ENCODE results near the gene DUOXA1. TPM values are rescaled to one million over a fixed set of nuclear protein-coding genes. Genes with fewer than 3 reads are reported as not detected.

DUOXA1 gene
- total RNA-seq, 1 donor from 2014 or later = 3.2 TPM

DNA sequence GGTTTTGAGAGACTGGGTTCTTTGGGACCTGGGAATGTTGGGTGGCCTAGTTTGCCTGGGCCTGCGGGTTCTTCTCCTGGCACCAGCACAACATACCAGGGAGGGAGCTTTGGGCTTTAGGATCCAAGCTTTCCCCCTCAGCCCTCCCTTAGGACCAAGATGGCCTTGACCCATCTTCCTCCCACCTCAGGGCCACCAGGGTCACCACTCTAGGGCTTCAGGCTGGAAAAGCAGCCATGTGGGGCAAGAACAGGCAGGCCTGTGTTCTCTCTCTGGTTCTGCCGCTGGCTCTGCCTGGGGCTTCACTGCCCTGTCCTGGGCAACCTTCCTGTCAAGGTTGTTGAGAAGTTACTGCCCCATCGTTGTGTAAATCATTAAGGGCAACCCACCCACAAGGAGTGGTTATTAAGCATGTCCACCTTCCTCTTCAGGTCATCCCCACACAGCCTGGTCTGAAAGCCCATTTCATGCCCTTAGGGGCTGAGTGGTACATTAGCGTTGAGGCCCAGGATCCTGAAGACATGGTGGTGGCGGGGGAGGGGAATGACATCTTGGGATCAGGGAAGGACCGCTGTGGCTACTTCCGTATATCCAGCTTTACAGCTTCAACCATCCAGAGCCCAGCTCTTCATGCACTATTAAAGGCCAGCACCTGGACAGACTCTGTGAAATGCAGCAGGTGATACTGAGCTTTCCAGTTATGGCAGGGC is 767 bp upstream of the DUOXA1 start:
- no peak for DNase-seq (ENCODE audit: extremely low spot score, unreplicated experiment)
- Mint-ChIP-seq H3K27me3 (peaks cover 85% of the 10 kb centered on the region), H3K9me3 (no peaks in the 10 kb centered on the region), H3K4me1 (ENCODE audit: unreplicated experiment) (peaks cover 12% of the 10 kb centered on the region), H3K4me3 (peak overlapping the region; percentile 65), H3K27ac (no peak overlapping the region), H3K36me3 (no peaks in the 10 kb centered on the region)
- TF ChIP-seq, protein P1, sequence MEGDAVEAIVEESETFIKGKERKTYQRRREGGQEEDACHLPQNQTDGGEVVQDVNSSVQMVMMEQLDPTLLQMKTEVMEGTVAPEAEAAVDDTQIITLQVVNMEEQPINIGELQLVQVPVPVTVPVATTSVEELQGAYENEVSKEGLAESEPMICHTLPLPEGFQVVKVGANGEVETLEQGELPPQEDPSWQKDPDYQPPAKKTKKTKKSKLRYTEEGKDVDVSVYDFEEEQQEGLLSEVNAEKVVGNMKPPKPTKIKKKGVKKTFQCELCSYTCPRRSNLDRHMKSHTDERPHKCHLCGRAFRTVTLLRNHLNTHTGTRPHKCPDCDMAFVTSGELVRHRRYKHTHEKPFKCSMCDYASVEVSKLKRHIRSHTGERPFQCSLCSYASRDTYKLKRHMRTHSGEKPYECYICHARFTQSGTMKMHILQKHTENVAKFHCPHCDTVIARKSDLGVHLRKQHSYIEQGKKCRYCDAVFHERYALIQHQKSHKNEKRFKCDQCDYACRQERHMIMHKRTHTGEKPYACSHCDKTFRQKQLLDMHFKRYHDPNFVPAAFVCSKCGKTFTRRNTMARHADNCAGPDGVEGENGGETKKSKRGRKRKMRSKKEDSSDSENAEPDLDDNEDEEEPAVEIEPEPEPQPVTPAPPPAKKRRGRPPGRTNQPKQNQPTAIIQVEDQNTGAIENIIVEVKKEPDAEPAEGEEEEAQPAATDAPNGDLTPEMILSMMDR (conservative IDR thresholded peaks at IDR 0.05) = no peak

DNA sequence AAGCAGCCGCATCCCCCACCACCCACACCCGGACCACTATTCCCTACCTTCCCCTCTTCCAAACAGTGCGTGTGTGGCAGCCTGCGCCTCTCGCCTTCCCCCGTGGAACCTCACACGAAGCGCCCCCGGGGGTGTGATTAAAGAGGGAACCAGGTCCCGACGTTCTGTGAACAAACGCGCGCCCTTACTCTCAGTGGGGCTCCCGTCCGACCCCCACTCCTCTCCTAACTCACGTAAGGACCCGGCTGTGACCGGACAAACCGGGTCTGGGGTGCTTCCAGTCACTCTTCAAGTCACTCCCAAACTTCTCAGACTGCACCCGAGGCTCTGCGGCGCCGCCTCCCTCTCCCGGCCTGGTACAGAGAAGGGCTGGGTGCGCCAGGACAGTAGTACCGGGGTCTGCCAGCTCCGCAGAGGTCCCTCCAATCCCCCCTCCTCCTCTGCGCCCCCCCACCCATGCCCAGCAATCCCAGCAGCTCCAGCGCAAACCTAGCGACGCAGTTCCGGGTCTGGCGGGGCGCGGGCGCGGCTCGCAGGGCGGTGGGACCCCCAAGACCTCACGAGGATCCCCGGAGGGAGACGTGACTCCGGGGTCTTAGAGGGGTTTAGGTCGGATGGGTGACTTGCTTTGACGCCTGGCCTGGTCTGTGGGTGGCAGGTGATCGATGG is 574 bp downstream of the DUOXA1 start:
- Mint-ChIP-seq H3K4me1 (ENCODE audit: unreplicated experiment) (peaks cover 12% of the 10 kb centered on the region), H3K9me3 (no peaks in the 10 kb centered on the region), H3K27ac (no peak overlapping the region), H3K4me3 (peak overlapping the region; percentile 66), H3K36me3 (no peaks in the 10 kb centered on the region), H3K27me3 (peaks cover 87% of the 10 kb centered on the region)
- no peak for DNase-seq (ENCODE audit: extremely low spot score, unreplicated experiment)
- TF ChIP-seq, protein P1 (conservative IDR thresholded peaks at IDR 0.05) = no peak

- H3K27me3 Mint-ChIP-seq = peaks cover 75% of the 10 kb centered on the region
- H3K27ac Mint-ChIP-seq = no peak overlapping the region
- no peak overlapping the region for H3K4me3 Mint-ChIP-seq
- no peaks in the 10 kb centered on the region for H3K9me3 Mint-ChIP-seq
- no peak for DNase-seq (ENCODE audit: extremely low spot score, unreplicated experiment)
- no peaks in the 10 kb centered on the region for H3K36me3 Mint-ChIP-seq
- H3K4me1 Mint-ChIP-seq (ENCODE audit: unreplicated experiment) = peaks cover 10% of the 10 kb centered on the region
- TF ChIP-seq, protein P1 (conservative IDR thresholded peaks at IDR 0.05) = peak; percentile 67
These were observed 3.0 kb downstream of the DUOXA1 start for GRCh38 chr15:45126535-45127158.

DNA sequence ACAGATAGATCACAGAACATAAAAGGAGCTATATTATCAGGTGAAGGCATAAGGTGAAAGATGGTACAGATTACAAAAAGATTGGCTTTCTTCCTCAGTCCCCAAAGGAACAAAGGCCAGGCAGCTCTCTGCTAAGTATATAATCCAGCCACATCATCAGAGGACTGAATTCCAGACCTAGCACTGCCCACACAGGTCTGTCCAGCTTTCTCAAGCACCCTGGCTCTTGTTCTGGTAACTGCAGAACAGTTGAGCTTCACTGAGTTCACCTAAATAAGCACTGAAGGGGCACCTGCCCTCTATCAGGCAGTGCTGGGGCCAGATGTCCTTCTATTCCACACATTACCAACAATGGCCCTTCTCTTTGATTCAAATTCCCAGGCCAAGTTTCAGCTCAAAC is 6.3 kb downstream of the DUOXA1 start:
- H3K27ac Mint-ChIP-seq = no peak overlapping the region
- H3K27me3 Mint-ChIP-seq = peaks cover 54% of the 10 kb centered on the region
- no peaks in the 10 kb centered on the region for H3K9me3 Mint-ChIP-seq
- H3K4me1 Mint-ChIP-seq (ENCODE audit: unreplicated experiment) = peaks cover 7% of the 10 kb centered on the region
- H3K36me3 Mint-ChIP-seq = no peaks in the 10 kb centered on the region
- TF ChIP-seq, protein P1 (conservative IDR thresholded peaks at IDR 0.05) = no peak
- no peak overlapping the region for H3K4me3 Mint-ChIP-seq
- DNase-seq (ENCODE audit: extremely low spot score, unreplicated experiment) = no peak

GRCh38 chr15:45122719-45123118 is 7.0 kb downstream of the DUOXA1 start:
- TF ChIP-seq, protein P1 (conservative IDR thresholded peaks at IDR 0.05) = no peak

More at GRCh38 chr15:45122719-45123118, 7.0 kb downstream of the DUOXA1 start:
- DNase-seq (ENCODE audit: extremely low spot score, unreplicated experiment) = no peak
- H3K27me3 Mint-ChIP-seq = peaks cover 54% of the 10 kb centered on the region
- no peak overlapping the region for H3K27ac Mint-ChIP-seq
- H3K4me3 Mint-ChIP-seq = no peak overlapping the region
- peaks cover 3% of the 10 kb centered on the region for H3K36me3 Mint-ChIP-seq
- peaks cover 11% of the 10 kb centered on the region for H3K4me1 Mint-ChIP-seq (ENCODE audit: unreplicated experiment)
- H3K9me3 Mint-ChIP-seq = peaks cover 6% of the 10 kb centered on the region
